ENCODE results near the gene PPP1R14D. TPM values are rescaled to one million over a fixed set of nuclear protein-coding genes. Genes with fewer than 3 reads are reported as not detected.

Gene PPP1R14D
- total and polyA plus RNA-seq, 2 donors (not counting 3 experiments of a cell fraction or from before 2014, with no cell fraction given), result not detected

- ChIA-PET POLR2A (no interaction called here), CTCF (interaction anchor here (1.1 to 3.5 kb wide), 3 partner anchors 14 to 50 kb away, joined by 3 to 15 read pairs (median 3); partner anchors contain the start of gene RHOV)
- TF ChIP-seq POLR2AphosphoS5 (IDR thresholded peaks at IDR 0.05; ENCODE audit: insufficient read depth, low read depth, low read length) (no peak), GATA2 (IDR thresholded peaks at IDR 0.05; ENCODE audit: insufficient read depth, insufficient read length, low read depth, low read length) (no peak), CTCF (IDR thresholded peaks at IDR 0.05; ENCODE audit: extremely low read depth in 1 of 2, insufficient read depth in 1 of 2, low read depth in 1 of 2, low read length in 2 of 2) (no peak), MYC (IDR thresholded peaks at IDR 0.05; ENCODE audit: low read depth, low read length) (no peak), EZH2 (IDR thresholded peaks at IDR 0.05; ENCODE audit: borderline replicate concordance, low read depth, low read length, severe bottlenecking) (no peak)
- Histone ChIP-seq H3K4me3 (replicated peaks in 1 of 3; ENCODE audit: insufficient read depth in 1 of 3, low read depth in 1 of 3, low read length in 3 of 3) (no peak overlapping the region), H3K36me3 (ENCODE audit: control insufficient read depth in 2 of 2, extremely low read depth in 1 of 2, insufficient read depth in 2 of 2, low read length in 2 of 2) (no peaks in the 10 kb centered on the region), H2AFZ (ENCODE audit: low read depth, low read length) (no peak overlapping the region), H3K9ac (replicated peaks; ENCODE audit: extremely low read depth, insufficient read depth, low read length) (no peak overlapping the region), H3K27ac (ENCODE audit: insufficient read depth, low read depth, low read length) (no peak overlapping the region), H3K27me3 (ENCODE audit: control insufficient read depth in 2 of 2, insufficient read depth in 2 of 2, low read length in 2 of 2) (peaks cover 7 to 11% of the 10 kb centered on the region in 2 experiments), H3K4me1 (ENCODE audit: control insufficient read depth, extremely low read depth, insufficient read depth, low read length) (no peaks in the 10 kb centered on the region), H3K79me2 (ENCODE audit: control insufficient read depth, insufficient read depth, low read length) (no peaks in the 10 kb centered on the region), H3K9me1 (replicated peaks; ENCODE audit: control insufficient read depth, extremely low read depth, insufficient read depth, low read length) (no peaks in the 10 kb centered on the region), H4K20me1 (replicated peaks; ENCODE audit: control insufficient read depth, extremely low read depth, insufficient read depth, low read length) (no peaks in the 10 kb centered on the region), H3K9me3 (replicated peaks; ENCODE audit: control insufficient read depth, insufficient read depth, low read length) (no peaks in the 10 kb centered on the region), H3K4me2 (ENCODE audit: insufficient read depth, low read length) (no peak overlapping the region)
- DNase-seq (ENCODE audit: low read depth, low spot score) (no peak), FAIRE-seq (no peak)
- BruUV-seq (replicated peaks), result no TSS peak
- intact Hi-C loops (cut with micrococcal nuclease), result no loop called here
- dilution Hi-C loops (cut with MboI; ENCODE audit: extremely low pct_ligation_motif_present, low sequenced_read_pairs), result no loop called here
These were observed 4.8 kb downstream of the PPP1R14D start for GRCh38 chr15:40823572-40824343.

Measured in endothelial cell of umbilical vein (primary cell).